H1 (cell line): ENCODE measurements around the gene MUC4.

Source experiments
- BRCA1 ChIP-seq: IDR thresholded peaks from 2 replicates; pipeline ENCODE4 v1.6.1; 2012; ENCODE audit warnings: low read depth, low read length, improper control_type of control experiment
- CEBPB ChIP-seq: IDR thresholded peaks from 2 replicates; pipeline ENCODE4 v1.6.1; 2012; ENCODE audit warnings: low read depth, low read length
- EGR1 ChIP-seq: IDR thresholded peaks from 2 replicates; pipeline ENCODE4 v1.6.1; 2011; ENCODE audit warnings: low read depth, low read length, borderline replicate concordance
- EP300 ChIP-seq, 2 experiments: IDR thresholded peaks; 1 replicate in 1 of 2; 2 replicates in 1 of 2; pipeline ENCODE4 v1.6.1; 2011 to 2012; ENCODE audit warnings: low read depth in 2 of 2, low read length in 2 of 2, mild to moderate bottlenecking in 2 of 2, borderline replicate concordance in 1 of 2, inconsistent platforms in 1 of 2, moderate library complexity in 1 of 2
- EZH2 ChIP-seq: fragments of 200-600 bp; sonication (generic); IDR thresholded peaks from 2 replicates; pipeline ENCODE4 v1.7.1; 2012; ENCODE audit warnings: low read depth, mild to moderate bottlenecking, moderate library complexity, low read length, inconsistent platforms; ENCODE audit not compliant: severe bottlenecking
- POLR2A ChIP-seq, 2 experiments: IDR thresholded peaks; 1 replicate in 1 of 2; 2 replicates in 1 of 2; pipeline ENCODE4 v1.6.1; 2011; ENCODE audit warnings: low read depth in 2 of 2, low read length in 2 of 2, mild to moderate bottlenecking in 2 of 2; ENCODE audit errors: control extremely low read depth in 1 of 2
- RAD21 ChIP-seq, 2 experiments: IDR thresholded peaks in 1 of 2; conservative IDR thresholded peaks in 1 of 2; 2 replicates each; pipeline ENCODE4 v1.6.1; 2011; ENCODE audit warnings: low read depth in 2 of 2, low read length in 2 of 2, improper control_type of control experiment in 1 of 2, inconsistent platforms in 1 of 2, mild to moderate bottlenecking in 1 of 2, moderate library complexity in 1 of 2
- RBBP5 ChIP-seq: IDR thresholded peaks from 2 replicates; pipeline ENCODE4 v1.7.1; 2012; ENCODE audit warnings: low read depth, mild to moderate bottlenecking, inconsistent platforms, low read length, moderate library complexity, borderline replicate concordance
- SIN3A ChIP-seq, 2 experiments: IDR thresholded peaks in 1 of 2; conservative IDR thresholded peaks in 1 of 2; 2 replicates each; pipeline ENCODE4 v1.6.1; 2011 to 2012; ENCODE audit warnings: low read length in 2 of 2, improper control_type of control experiment in 1 of 2, low read depth in 1 of 2, mild to moderate bottlenecking in 1 of 2
- SP1 ChIP-seq: IDR thresholded peaks from 2 replicates; pipeline ENCODE4 v1.6.1; 2011; ENCODE audit warnings: low read depth, low read length
- TAF1 ChIP-seq: IDR thresholded peaks from 2 replicates; pipeline ENCODE4 v1.6.1; 2011; ENCODE audit warnings: mild to moderate bottlenecking, low read depth, low read length
- YY1 ChIP-seq: IDR thresholded peaks from 2 replicates; pipeline ENCODE4 v1.6.1; 2011; ENCODE audit warnings: low read depth, mild to moderate bottlenecking, low read length
- TF ChIP-seq, protein P1 (sequence below), 3 experiments: IDR thresholded peaks; 1 replicate in 2 of 3; 2 replicates in 1 of 3; pipeline versions ENCODE4 v1.5.1 to v1.6.1; 2011; ENCODE audit warnings: low read length in 3 of 3, mild to moderate bottlenecking in 3 of 3, inconsistent platforms in 2 of 3, low read depth in 1 of 3, moderate library complexity in 1 of 3; ENCODE audit not compliant: insufficient read depth in 1 of 3; ENCODE audit errors: control extremely low read depth in 1 of 3

DNA sequence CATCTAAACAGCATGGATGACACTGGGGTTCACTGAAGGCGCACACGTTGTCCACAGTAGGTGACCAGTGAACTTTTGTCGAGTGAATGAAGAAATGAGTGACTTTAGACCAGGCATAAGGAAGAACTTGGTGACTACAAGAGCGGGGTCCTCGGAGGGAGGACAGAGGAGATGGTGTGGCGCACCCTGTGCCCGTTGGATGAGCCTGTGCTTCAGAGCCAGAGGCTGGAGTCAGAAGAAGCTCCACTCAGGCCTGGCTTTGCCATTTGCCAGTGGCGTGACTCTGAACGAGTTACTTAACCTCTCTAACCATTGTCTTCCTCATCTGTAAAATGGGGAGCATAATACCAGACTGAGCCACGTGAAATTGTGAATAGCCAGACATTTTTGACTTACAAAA, 42.2 kb downstream of the MUC4 start:
- TF ChIP-seq, protein P1, sequence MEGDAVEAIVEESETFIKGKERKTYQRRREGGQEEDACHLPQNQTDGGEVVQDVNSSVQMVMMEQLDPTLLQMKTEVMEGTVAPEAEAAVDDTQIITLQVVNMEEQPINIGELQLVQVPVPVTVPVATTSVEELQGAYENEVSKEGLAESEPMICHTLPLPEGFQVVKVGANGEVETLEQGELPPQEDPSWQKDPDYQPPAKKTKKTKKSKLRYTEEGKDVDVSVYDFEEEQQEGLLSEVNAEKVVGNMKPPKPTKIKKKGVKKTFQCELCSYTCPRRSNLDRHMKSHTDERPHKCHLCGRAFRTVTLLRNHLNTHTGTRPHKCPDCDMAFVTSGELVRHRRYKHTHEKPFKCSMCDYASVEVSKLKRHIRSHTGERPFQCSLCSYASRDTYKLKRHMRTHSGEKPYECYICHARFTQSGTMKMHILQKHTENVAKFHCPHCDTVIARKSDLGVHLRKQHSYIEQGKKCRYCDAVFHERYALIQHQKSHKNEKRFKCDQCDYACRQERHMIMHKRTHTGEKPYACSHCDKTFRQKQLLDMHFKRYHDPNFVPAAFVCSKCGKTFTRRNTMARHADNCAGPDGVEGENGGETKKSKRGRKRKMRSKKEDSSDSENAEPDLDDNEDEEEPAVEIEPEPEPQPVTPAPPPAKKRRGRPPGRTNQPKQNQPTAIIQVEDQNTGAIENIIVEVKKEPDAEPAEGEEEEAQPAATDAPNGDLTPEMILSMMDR (IDR thresholded peaks at IDR 0.05; ENCODE audit: control extremely low read depth in 1 of 3, insufficient read depth in 1 of 3, low read depth in 1 of 3, low read length in 3 of 3) = no peak
- TF ChIP-seq POLR2A (IDR thresholded peaks at IDR 0.05; ENCODE audit: control extremely low read depth in 1 of 2, low read depth in 2 of 2, low read length in 2 of 2) (no peak), EP300 (IDR thresholded peaks at IDR 0.05; ENCODE audit: borderline replicate concordance in 1 of 2, low read depth in 2 of 2, low read length in 2 of 2) (no peak), YY1 (no peak), SP1 (no peak), EGR1 (no peak), BRCA1 (no peak), CEBPB (no peak), SIN3A (conservative IDR thresholded peaks at IDR 0.05 in 1 of 2, IDR thresholded peaks at IDR 0.05 in 1 of 2; ENCODE audit: low read depth in 1 of 2, low read length in 2 of 2) (no peak), RAD21 (IDR thresholded peaks at IDR 0.05 in 1 of 2, conservative IDR thresholded peaks at IDR 0.05 in 1 of 2; ENCODE audit: low read depth in 2 of 2, low read length in 2 of 2) (no peak), TAF1 (no peak), RBBP5 (no peak), EZH2 (no peak)
